Astrocyte of the spinal cord (primary cell): Measurements from ENCODE around the gene BNC1.

Source experiments
- DNase-seq: peaks from one replicate; pipeline ENCODE4 v3.0.0; 2011; ENCODE audit warnings: low read depth, low spot score
- H3K4me3 ChIP-seq: 2 replicates; pipeline ENCODE4 v1.5.1; 2011; ENCODE audit warnings: low read depth, mild to moderate bottlenecking, low read length, moderate library complexity
- in situ Hi-C: cut with HindIII; loops from 2 replicates; pipeline ENCODE4 v1.10.0; 2017; ENCODE audit warnings: low sequenced_read_pairs
- TF ChIP-seq, protein P1 (sequence below): IDR thresholded peaks from 2 replicates; pipeline ENCODE4 v1.5.1; 2012; ENCODE audit warnings: low read depth, mild to moderate bottlenecking, low read length, inconsistent platforms

Gene BNC1

DNA sequence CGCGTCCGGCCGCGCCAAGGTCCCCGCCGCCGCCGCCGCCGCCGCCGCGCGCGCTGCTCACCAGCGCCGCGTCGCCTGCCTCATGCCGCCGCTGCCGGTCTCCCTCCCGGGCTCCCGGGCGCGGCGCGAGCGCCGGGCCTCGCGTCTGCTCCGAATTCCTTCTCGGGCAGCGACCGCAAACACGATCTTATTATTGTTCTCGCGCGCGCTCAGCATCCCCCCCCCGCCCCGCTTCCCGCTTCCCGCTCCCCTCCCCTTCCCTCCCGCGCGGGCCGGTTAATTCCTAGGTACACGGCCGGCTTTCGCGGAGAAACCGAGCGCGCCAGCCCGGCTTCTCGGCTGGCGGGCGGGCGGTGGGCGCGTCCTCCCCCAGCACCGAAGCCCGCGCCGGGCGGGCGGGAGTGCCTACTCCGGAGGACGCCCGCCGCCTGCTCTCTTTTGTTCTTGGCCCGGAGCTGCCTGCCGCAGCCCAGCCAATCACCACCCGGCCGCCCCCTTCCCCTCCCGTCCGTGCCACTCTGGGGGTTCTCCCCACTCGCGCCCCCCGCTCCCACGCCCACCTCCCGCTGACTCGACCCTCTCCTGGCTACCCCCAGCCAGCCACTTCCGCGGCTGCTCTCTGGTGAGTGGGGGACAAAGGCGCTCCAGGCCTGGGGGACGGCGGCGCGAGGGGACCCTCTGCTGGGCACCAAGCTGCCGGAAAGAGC lies 76.7 kb downstream of the BNC1 start, which contains the start of gene HDGFL3:
Gene HDGFL3, minus strand, starts transcription at position 164 of the 707 bp plus-strand sequence. CDS start 409 bp downstream, outside the sequence.
- peak; percentile 70 for DNase-seq
- H3K4me3 ChIP-seq: peak within 1 kb of the TSS; percentile 87
- TF ChIP-seq, protein P1, sequence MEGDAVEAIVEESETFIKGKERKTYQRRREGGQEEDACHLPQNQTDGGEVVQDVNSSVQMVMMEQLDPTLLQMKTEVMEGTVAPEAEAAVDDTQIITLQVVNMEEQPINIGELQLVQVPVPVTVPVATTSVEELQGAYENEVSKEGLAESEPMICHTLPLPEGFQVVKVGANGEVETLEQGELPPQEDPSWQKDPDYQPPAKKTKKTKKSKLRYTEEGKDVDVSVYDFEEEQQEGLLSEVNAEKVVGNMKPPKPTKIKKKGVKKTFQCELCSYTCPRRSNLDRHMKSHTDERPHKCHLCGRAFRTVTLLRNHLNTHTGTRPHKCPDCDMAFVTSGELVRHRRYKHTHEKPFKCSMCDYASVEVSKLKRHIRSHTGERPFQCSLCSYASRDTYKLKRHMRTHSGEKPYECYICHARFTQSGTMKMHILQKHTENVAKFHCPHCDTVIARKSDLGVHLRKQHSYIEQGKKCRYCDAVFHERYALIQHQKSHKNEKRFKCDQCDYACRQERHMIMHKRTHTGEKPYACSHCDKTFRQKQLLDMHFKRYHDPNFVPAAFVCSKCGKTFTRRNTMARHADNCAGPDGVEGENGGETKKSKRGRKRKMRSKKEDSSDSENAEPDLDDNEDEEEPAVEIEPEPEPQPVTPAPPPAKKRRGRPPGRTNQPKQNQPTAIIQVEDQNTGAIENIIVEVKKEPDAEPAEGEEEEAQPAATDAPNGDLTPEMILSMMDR: peak; percentile 8
- in situ Hi-C loops: no loop called here

DNA sequence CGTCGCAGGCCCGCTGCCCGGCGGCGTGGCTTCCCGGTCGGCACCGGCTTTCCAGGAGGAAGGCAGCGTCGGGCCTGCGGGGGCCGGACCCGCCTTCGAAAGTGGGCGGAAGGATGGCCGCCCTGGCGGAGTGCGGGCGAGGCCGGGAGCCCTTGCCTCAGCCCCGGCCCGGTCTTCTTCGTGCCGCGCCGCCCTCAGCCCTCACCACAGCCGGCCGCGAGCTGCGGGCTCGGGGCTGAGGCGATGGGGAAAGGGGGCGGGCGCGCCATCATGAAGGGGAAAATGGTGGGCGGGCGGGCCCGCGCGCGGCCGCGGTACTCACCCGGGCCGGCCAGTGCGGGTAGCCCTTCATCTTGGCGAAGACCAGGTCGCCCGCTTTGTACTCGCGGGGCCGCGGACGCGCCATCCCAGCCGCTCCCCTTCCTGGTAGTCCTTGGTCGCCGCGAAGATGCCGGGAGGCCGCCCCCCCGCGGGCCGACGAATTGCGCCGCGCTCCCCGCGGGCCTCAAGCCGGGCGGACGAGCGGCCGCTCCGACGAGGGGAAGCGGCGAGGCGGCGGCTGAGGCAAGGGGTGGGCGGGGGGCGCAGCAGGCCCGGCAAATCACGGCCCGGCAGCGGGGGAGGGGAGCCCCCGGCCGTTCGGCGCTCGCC lies 77.3 kb downstream of the BNC1 start:
- in situ Hi-C loops: no loop called here
- TF ChIP-seq, protein P1: no peak
- peak overlapping the region; percentile 87 for H3K4me3 ChIP-seq
- DNase-seq: peak; percentile 40

DNA sequence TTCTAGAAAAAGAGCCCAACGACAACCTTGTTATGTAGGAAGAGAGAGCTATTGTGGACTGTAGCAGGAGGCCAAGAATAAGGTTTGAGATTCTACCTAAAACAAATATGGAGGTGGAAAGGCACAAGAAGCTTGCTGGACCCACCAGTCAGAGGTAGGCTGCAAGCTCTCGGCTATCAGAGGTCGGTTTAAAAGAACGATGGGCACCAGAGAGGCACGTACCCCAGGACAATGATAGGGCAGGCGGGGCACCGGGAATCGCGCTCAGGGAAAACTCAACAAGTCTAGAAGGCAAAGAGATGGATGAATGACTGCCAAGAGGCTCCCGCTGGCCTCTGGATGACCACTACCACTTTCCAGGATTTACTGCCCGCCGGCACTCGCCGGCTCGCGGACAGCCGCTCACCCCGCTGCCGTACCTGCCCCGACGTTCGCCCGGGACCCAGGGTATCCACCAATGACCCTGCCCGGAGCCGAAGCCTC lies 77.9 kb downstream of the BNC1 start:
- peak; percentile 38 for DNase-seq
- H3K4me3 ChIP-seq: peak overlapping the region; percentile 87
- TF ChIP-seq, protein P1: no peak
- in situ Hi-C loops: no loop called here
